H1 (cell line): ENCODE results near the gene SERPINF2. TPM values are rescaled to one million over a fixed set of nuclear protein-coding genes. Genes with fewer than 3 reads are reported as not detected.

ENCODE experiments used
- CTCF ChIA-PET: fragments of 300-600 bp; sonication (Branson Sonifier 250); formaldehyde crosslinking; loops from one replicate; lab custom pipeline; 2021; ENCODE audit not compliant: partially characterized antibody; lab: Charles Lee
- POLR2A ChIA-PET: fragments of 300-600 bp; sonication (Branson Sonifier 250); formaldehyde crosslinking; loops from one replicate; lab custom pipeline; 2021; ENCODE audit warnings: inconsistent platforms; ENCODE audit not compliant: partially characterized antibody; lab: Charles Lee
- DNase-seq, 2 experiments: peaks; one replicate each; pipeline versions ENCODE4 v3.0.0 to v3.0.0-alpha.2; 2010 to 2022; ENCODE audit warnings: low spot score in 2 of 2, low read depth in 1 of 2, mixed read lengths in 1 of 2
- FAIRE-seq: peaks from 2 replicates; lab custom pipeline; 2011; peaks lifted over from hg19 to GRCh38; lab: Jason Lieb, UNC
- H2AFZ ChIP-seq: 2 replicates; pipeline ENCODE4 v1.8.1; 2012; ENCODE audit warnings: low read length, inconsistent platforms
- H2AK5ac ChIP-seq: 2 replicates; pipeline ENCODE4 v1.6.1; 2013; ENCODE audit warnings: low read depth, low read length
- H2BK120ac ChIP-seq: replicated peaks from 2 replicates; pipeline ENCODE3; 2013; ENCODE audit warnings: low read depth, low read length, inconsistent platforms
- H2BK12ac ChIP-seq: 2 replicates; pipeline ENCODE4 v1.6.1; 2013; ENCODE audit warnings: low read depth, low read length
- H2BK15ac ChIP-seq: 2 replicates; pipeline ENCODE4 v1.6.1; 2013; ENCODE audit warnings: low read length
- H2BK20ac ChIP-seq: 2 replicates; pipeline ENCODE4 v1.6.1; 2013; ENCODE audit warnings: low read length
- H2BK5ac ChIP-seq: 2 replicates; pipeline ENCODE4 v1.6.1; 2013; ENCODE audit warnings: low read depth, low read length
- H3K14ac ChIP-seq: 2 replicates; pipeline ENCODE4 v1.6.1; 2013; ENCODE audit warnings: inconsistent platforms; ENCODE audit not compliant: insufficient read length
- H3K18ac ChIP-seq: 2 replicates; pipeline ENCODE4 v1.6.1; 2013; ENCODE audit warnings: low read length; ENCODE audit errors: extremely low read depth
- H3K23ac ChIP-seq: 2 replicates; pipeline ENCODE4 v1.6.1; 2013; ENCODE audit warnings: inconsistent platforms; ENCODE audit not compliant: insufficient read length
- H3K23me2 ChIP-seq: 2 replicates; pipeline ENCODE4 v1.6.1; 2013; ENCODE audit warnings: low read depth, low read length
- H3K27ac ChIP-seq: 2 replicates; pipeline ENCODE4 v1.6.1; 2011; ENCODE audit warnings: low read depth, low read length, inconsistent platforms
- H3K27me3 ChIP-seq, 4 experiments: replicated peaks in 1 of 4; 1 replicate in 1 of 4; 2 replicates in 3 of 4; pipeline versions ENCODE4 v1.6.1 to v1.8.1; 2011 to 2013; ENCODE audit warnings: low read length in 3 of 4, mild to moderate bottlenecking in 3 of 4, inconsistent platforms in 2 of 4, mixed read lengths in 2 of 4, moderate library complexity in 1 of 4; ENCODE audit not compliant: control insufficient read depth in 3 of 4, insufficient read depth in 3 of 4; ENCODE audit errors: extremely low read depth in 1 of 4
- H3K36me3 ChIP-seq, 4 experiments: 2 replicates each; pipeline versions ENCODE4 v1.6.1 to v1.8.1; 2011 to 2013; ENCODE audit warnings: mild to moderate bottlenecking in 4 of 4, low read length in 3 of 4, moderate library complexity in 2 of 4, control low read depth in 1 of 4, inconsistent platforms in 1 of 4; ENCODE audit not compliant: insufficient read depth in 4 of 4, control insufficient read depth in 2 of 4
- H3K4ac ChIP-seq: replicated peaks from 2 replicates; pipeline ENCODE3; 2013; ENCODE audit warnings: low read length, low read depth, mixed read lengths, inconsistent platforms; ENCODE audit not compliant: insufficient read length
- H3K4me1 ChIP-seq, 4 experiments: replicated peaks in 1 of 4; 1 replicate in 1 of 4; 2 replicates in 3 of 4; pipeline versions ENCODE4 v1.6.1 to v1.8.1; 2011 to 2013; ENCODE audit warnings: low read length in 3 of 4, inconsistent platforms in 2 of 4, mixed read lengths in 1 of 4; ENCODE audit not compliant: insufficient read depth in 4 of 4, control insufficient read depth in 3 of 4
- H3K4me2 ChIP-seq, 2 experiments: 2 replicates each; pipeline versions ENCODE4 v1.6.1 to v1.8.1; 2011 to 2013; ENCODE audit warnings: low read depth in 2 of 2, low read length in 2 of 2, control low read depth in 1 of 2, inconsistent platforms in 1 of 2, mild to moderate bottlenecking in 1 of 2; ENCODE audit not compliant: insufficient read depth in 1 of 2
- H3K4me3 ChIP-seq, 4 experiments: fragments of 200-600, 300-600 bp in 1 of 4; sonication (generic), shearing (Covaris generic), sonication (Bioruptor Twin) in 1 of 4; 2 replicates each; pipeline versions ENCODE4 v1.5.1 to v1.8.1; 2011 to 2016; ENCODE audit warnings: low read length in 4 of 4, low read depth in 3 of 4, control low read depth in 2 of 4, inconsistent platforms in 2 of 4, mild to moderate bottlenecking in 2 of 4, mixed read lengths in 1 of 4, moderate library complexity in 1 of 4; ENCODE audit not compliant: insufficient read depth in 2 of 4; ENCODE audit errors: extremely low read depth in 1 of 4
- H3K56ac ChIP-seq: replicated peaks from 2 replicates; pipeline ENCODE3; 2013; ENCODE audit warnings: low read depth, mild to moderate bottlenecking, mixed read lengths, low read length, inconsistent platforms; ENCODE audit not compliant: insufficient read length
- H3K79me1 ChIP-seq: 2 replicates; pipeline ENCODE4 v1.6.1; 2013; ENCODE audit warnings: low read depth, low read length, control low read depth
- H3K79me2 ChIP-seq, 2 experiments: 2 replicates each; pipeline versions ENCODE4 v1.6.1 to v1.8.1; 2012 to 2013; ENCODE audit warnings: low read length in 2 of 2, mild to moderate bottlenecking in 2 of 2, inconsistent platforms in 1 of 2; ENCODE audit not compliant: insufficient read depth in 2 of 2, control insufficient read depth in 1 of 2
- H3K9ac ChIP-seq, 4 experiments: replicated peaks in 1 of 4; 1 replicate in 1 of 4; 2 replicates in 3 of 4; pipeline versions ENCODE4 v1.6.1 to v1.8.1; 2011 to 2013; ENCODE audit warnings: low read depth in 3 of 4, low read length in 3 of 4, control low read depth in 2 of 4, mild to moderate bottlenecking in 2 of 4, moderate library complexity in 2 of 4, inconsistent platforms in 1 of 4; ENCODE audit errors: extremely low read depth in 1 of 4
- H3K9me3 ChIP-seq, 2 experiments: 2 replicates each; pipeline versions ENCODE4 v1.6.1 to v1.8.1; 2012 to 2013; ENCODE audit warnings: mild to moderate bottlenecking in 2 of 2, moderate library complexity in 2 of 2, control low read depth in 1 of 2, inconsistent platforms in 1 of 2, low read depth in 1 of 2, low read length in 1 of 2, mixed read lengths in 1 of 2; ENCODE audit not compliant: insufficient read depth in 2 of 2
- H4K20me1 ChIP-seq, 2 experiments: replicated peaks in 1 of 2; 2 replicates each; pipeline versions ENCODE3 to v1.8.1; 2011 to 2013; ENCODE audit warnings: inconsistent platforms in 2 of 2, low read length in 2 of 2, mild to moderate bottlenecking in 1 of 2; ENCODE audit not compliant: insufficient read depth in 2 of 2, control insufficient read depth in 1 of 2
- H4K5ac ChIP-seq: 2 replicates; pipeline ENCODE4 v1.6.1; 2013; ENCODE audit warnings: low read length, low read depth, mixed read lengths, inconsistent platforms; ENCODE audit not compliant: insufficient read length
- H4K8ac ChIP-seq: 2 replicates; pipeline ENCODE4 v1.8.0; 2013; ENCODE audit warnings: mild to moderate bottlenecking, moderate library complexity, low read length, inconsistent platforms; ENCODE audit not compliant: insufficient read depth; ENCODE audit errors: extremely low read depth
- H4K91ac ChIP-seq: replicated peaks from 2 replicates; pipeline ENCODE3; 2013; ENCODE audit warnings: low read length, mixed read lengths, inconsistent platforms; ENCODE audit not compliant: insufficient read length
- ATF2 ChIP-seq: IDR thresholded peaks from 2 replicates; pipeline ENCODE4 v1.6.1; 2012; ENCODE audit warnings: low read length, inconsistent platforms
- GTF2F1 ChIP-seq: IDR thresholded peaks from 2 replicates; pipeline ENCODE4 v1.6.1; 2012; ENCODE audit warnings: low read depth, low read length, improper control_type of control experiment, borderline replicate concordance
- KDM5A ChIP-seq: fragments of 200-600 bp; IDR thresholded peaks from 2 replicates; pipeline ENCODE4 v1.7.1; 2012; ENCODE audit warnings: mild to moderate bottlenecking, low read length, inconsistent platforms, mixed read lengths
- MAX ChIP-seq: IDR thresholded peaks from 2 replicates; pipeline ENCODE4 v1.6.1; 2012; ENCODE audit warnings: inconsistent platforms
- RBBP5 ChIP-seq: IDR thresholded peaks from 2 replicates; pipeline ENCODE4 v1.7.1; 2012; ENCODE audit warnings: low read depth, mild to moderate bottlenecking, inconsistent platforms, low read length, moderate library complexity, borderline replicate concordance
- SAP30 ChIP-seq: fragments of 300-600 bp; sonication (generic); IDR thresholded peaks from 2 replicates; pipeline ENCODE4 v1.7.1; 2012; ENCODE audit warnings: low read length, moderate library complexity, mild to moderate bottlenecking, inconsistent platforms; ENCODE audit not compliant: insufficient read depth, insufficient replicate concordance
- SIRT6 ChIP-seq: IDR thresholded peaks from one replicate; pipeline ENCODE4 v1.7.1; 2012; ENCODE audit warnings: low read length, inconsistent platforms
- SP1 ChIP-seq: IDR thresholded peaks from 2 replicates; pipeline ENCODE4 v1.6.1; 2011; ENCODE audit warnings: low read depth, low read length
- SRF ChIP-seq: IDR thresholded peaks from 2 replicates; pipeline ENCODE4 v1.6.1; 2011; ENCODE audit warnings: mild to moderate bottlenecking, low read depth, low read length, moderate library complexity
- YY1 ChIP-seq: IDR thresholded peaks from 2 replicates; pipeline ENCODE4 v1.6.1; 2011; ENCODE audit warnings: low read depth, mild to moderate bottlenecking, low read length
- WGBS, 2 experiments: shearing (Covaris generic) in 1 of 2; methylation state at CpG; one replicate each; pipeline versions ENCODE4 v1.1.6 to v1.1.7; 2013 to 2015; ENCODE audit warnings: low lambda C conversion rate in 2 of 2, mixed read lengths in 2 of 2, inconsistent platforms in 1 of 2, low coverage in 1 of 2, missing lambda C conversion rate in 1 of 2; ENCODE audit not compliant: insufficient replicate concordance in 2 of 2, insufficient coverage in 1 of 2, insufficient read length in 1 of 2; ENCODE audit errors: extremely low coverage in 1 of 2, missing lambda C conversion rate in 1 of 2; 5-methylcytosine and 5-hydroxymethylcytosine counted together
- polyA plus RNA-seq, 7 experiments: library from polyadenylated mRNA; depleted of rRNA in 3 of 7; stranded (reverse) in 5 of 7; unstranded in 2 of 7; fragments of >200 nt in 5 of 7; fragments of 200-250 nt in 2 of 7; gene quantifications; 1 replicate in 5 of 7; 2 replicates in 1 of 7; 4 replicates in 1 of 7; pipeline versions ENCODE4 v1.2.1 to v1.2.3, GENCODE V29; 2011 to 2013; ENCODE audit warnings: missing spikeins in 2 of 7, mixed read lengths in 2 of 7
- total RNA-seq: library from RNA; stranded (reverse); fragmentation: NEBNext Ultra II Directional; extraction: Animal tissue kit (Norgen Biotek cat#: 25700); gene quantifications from 2 replicates; pipeline ENCODE4 v1.2.1, GENCODE V29; 2021

SERPINF2 gene
- total and polyA plus RNA-seq, 2 of the 8 experiments (the other 6 are each of a cell fraction or from before 2014, with no cell fraction given) = 1.8 to 3.2 TPM

DNA sequence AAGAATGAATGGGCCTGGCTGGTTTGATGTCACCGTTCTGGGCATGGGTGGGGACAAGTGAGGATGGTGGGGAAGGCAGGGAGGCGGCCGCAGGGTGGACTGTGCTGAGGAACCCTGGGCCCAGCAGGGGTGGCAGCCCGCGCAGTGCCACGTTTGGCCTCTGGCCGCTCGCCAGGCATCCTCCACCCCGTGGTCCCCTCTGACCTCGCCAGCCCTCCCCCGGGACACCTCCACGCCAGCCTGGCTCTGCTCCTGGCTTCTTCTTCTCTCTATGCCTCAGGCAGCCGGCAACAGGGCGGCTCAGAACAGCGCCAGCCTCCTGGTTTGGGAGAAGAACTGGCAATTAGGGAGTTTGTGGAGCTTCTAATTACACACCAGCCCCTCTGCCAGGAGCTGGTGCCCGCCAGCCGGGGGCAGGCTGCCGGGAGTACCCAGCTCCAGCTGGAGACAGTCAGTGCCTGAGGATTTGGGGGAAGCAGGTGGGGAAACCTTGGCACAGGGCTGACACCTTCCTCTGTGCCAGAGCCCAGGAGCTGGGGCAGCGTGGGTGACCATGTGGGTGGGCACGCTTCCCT lies 12.7 kb downstream of the SERPINF2 start:
- ChIA-PET POLR2A (interaction anchor here (0.6 to 5.2 kb wide), 5 partner anchors 11 to 47 kb away, joined by 3 to 30 read pairs (median 3); no protein-coding TSS in a partner anchor), CTCF (interaction anchor here (0.6 to 6.8 kb wide), 7 partner anchors 11 to 92 kb away, joined by 3 to 48 read pairs (median 5); no protein-coding TSS in a partner anchor)
- Histone ChIP-seq H3K27me3 (no peaks in the 10 kb centered on the region), H2BK5ac (peak overlapping the region; percentile 21; the same call in 1 of the 2 replicates), H2BK12ac (no peak overlapping the region), H4K8ac (no peak overlapping the region), H3K79me1 (no peaks in the 10 kb centered on the region), H4K20me1 (no peaks in the 10 kb centered on the region), H3K4ac (no peak overlapping the region), H3K4me2 (no peak overlapping the region), H3K56ac (no peak overlapping the region), H3K79me2 (no peaks in the 10 kb centered on the region), H3K4me3 (no peak overlapping the region), H2BK15ac (no peak overlapping the region), H3K4me1 (peaks cover 0 to 16% (median 11%) of the 10 kb centered on the region in 4 experiments; a peak in 6 of 7 replicates), H3K23me2 (no peaks in the 10 kb centered on the region), H3K36me3 (no peaks in the 10 kb centered on the region), H3K14ac (no peak overlapping the region), H2AFZ (no peak overlapping the region), H3K27ac (no peak overlapping the region), H3K9ac (no peak overlapping the region), H3K23ac (no peak overlapping the region), H3K18ac (no peak overlapping the region; the same call in 1 of the 2 replicates), H2BK120ac (no peak overlapping the region), H2AK5ac (no peak overlapping the region), H4K5ac (no peak overlapping the region), H3K9me3 (no peaks in the 10 kb centered on the region), H2BK20ac (no peak overlapping the region), H4K91ac (no peak overlapping the region)
- WGBS, 2 experiments = 92% methylated on average over 19 of the region's 20 CpGs; no CpG with 5 or more reads in 1 of the 2 experiments
- DNase-seq (no peak), FAIRE-seq (no peak)
- no peak for TF ChIP-seq SIRT6
- TF ChIP-seq RBBP5 = no peak
- TF ChIP-seq SP1 = no peak
- TF ChIP-seq YY1 = no peak
- no peak for TF ChIP-seq MAX
- no peak for TF ChIP-seq SAP30
- no peak for TF ChIP-seq KDM5A
- no peak for TF ChIP-seq GTF2F1
- TF ChIP-seq SRF = no peak
- no peak for TF ChIP-seq ATF2
